ENCODE results near the gene ME3. TPM values are rescaled to one million over a fixed set of nuclear protein-coding genes. Genes with fewer than 3 reads are reported as not detected.
"Not testable (repeated sequence)": the region's sequence is repeated elsewhere in the genome, so short reads cannot be mapped to it uniquely, and the experiment has no call there.

ME3 gene
- total RNA-seq, 1 donor from 2014 or later: 0.92 TPM

DNA sequence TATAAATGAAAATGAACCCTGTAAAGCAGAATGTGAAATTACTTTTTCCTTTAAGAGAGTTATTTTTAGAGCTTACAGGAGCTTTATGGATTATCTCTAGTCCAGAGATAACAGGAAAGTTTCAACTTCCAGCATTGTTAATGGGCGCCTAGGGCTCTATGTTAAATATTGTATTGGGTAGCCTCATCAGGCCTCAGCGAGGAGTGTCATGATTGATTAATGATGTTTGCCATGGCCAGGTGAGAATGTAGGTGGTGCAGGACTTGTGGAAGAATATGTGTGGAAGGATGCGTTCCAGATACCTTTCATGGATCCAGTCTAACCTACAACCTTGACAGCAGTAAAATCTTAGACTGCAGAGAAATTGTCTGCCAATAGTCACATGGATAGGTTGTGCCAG lies 50.6 kb downstream of the ME3 start:
- no peak for DNase-seq (ENCODE audit: low spot score)
- no peaks in the 10 kb centered on the region for H3K27me3 Mint-ChIP-seq (ENCODE audit: unreplicated experiment)
- no peaks in the 10 kb centered on the region for H3K36me3 Mint-ChIP-seq (ENCODE audit: low read depth, unreplicated experiment)
- TF ChIP-seq, protein P1, sequence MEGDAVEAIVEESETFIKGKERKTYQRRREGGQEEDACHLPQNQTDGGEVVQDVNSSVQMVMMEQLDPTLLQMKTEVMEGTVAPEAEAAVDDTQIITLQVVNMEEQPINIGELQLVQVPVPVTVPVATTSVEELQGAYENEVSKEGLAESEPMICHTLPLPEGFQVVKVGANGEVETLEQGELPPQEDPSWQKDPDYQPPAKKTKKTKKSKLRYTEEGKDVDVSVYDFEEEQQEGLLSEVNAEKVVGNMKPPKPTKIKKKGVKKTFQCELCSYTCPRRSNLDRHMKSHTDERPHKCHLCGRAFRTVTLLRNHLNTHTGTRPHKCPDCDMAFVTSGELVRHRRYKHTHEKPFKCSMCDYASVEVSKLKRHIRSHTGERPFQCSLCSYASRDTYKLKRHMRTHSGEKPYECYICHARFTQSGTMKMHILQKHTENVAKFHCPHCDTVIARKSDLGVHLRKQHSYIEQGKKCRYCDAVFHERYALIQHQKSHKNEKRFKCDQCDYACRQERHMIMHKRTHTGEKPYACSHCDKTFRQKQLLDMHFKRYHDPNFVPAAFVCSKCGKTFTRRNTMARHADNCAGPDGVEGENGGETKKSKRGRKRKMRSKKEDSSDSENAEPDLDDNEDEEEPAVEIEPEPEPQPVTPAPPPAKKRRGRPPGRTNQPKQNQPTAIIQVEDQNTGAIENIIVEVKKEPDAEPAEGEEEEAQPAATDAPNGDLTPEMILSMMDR (IDR thresholded peaks at IDR 0.05; ENCODE audit: unreplicated experiment): no peak
- H3K9me3 Mint-ChIP-seq (ENCODE audit: unreplicated experiment): no peaks in the 10 kb centered on the region
- no peak overlapping the region for H3K27ac Mint-ChIP-seq (ENCODE audit: unreplicated experiment)
- H3K4me1 Mint-ChIP-seq (ENCODE audit: unreplicated experiment): no peaks in the 10 kb centered on the region
- H3K4me3 Mint-ChIP-seq (ENCODE audit: unreplicated experiment): no peak overlapping the region

DNA sequence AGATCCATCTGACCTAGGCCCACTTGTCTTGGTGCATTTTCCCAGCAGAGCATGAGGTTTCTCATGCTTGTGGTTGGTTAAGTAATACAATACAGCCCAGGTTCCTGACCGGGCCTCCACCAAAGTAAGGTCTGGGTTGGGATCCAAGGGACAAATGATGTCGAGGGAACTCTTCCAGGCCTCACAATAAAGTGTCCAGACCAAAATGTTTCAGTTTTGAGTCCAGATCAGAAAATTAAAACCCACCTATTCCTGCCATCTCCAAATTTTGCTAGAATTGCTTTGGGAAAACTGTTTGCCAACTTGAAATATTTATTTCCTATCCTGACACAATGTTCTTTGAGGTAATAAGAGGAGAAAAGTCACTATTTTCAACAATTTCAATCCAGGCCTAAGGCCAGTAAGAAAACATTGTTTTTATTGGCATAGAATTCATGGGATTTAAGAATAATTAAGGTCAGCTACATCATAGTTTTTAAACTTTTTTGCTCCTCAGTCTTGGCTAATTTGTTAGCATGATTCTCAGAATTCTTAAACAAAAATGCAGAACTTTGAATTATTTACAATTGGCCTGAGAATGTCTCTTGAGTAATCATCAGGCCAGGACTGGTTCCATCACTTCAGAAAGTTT lies 51.4 kb downstream of the ME3 start:
- Mint-ChIP-seq H3K27ac (ENCODE audit: unreplicated experiment) (no peak overlapping the region), H3K4me1 (ENCODE audit: unreplicated experiment) (no peaks in the 10 kb centered on the region)

DNA sequence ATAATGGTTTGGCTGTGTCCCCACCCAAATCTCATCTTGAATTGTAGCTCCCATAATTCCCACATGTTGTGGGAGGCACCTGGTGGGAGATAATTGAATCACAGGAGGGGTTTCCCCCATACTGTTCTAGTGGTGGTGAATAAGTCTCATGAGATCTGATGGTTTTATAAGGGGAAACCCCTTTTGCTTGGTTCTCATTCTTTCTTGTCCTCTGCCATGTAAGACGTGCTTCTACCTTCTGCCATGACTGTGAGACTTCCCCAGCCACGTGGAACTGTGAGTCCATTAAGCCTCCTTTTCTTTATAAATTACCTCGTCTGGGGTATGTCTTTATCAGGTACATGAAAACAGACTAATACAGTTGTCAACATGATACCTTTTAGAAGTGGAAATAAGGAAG lies 53.0 kb downstream of the ME3 start:
- H3K27ac Mint-ChIP-seq (ENCODE audit: unreplicated experiment); DNase-seq (ENCODE audit: low spot score); H3K4me1 Mint-ChIP-seq (ENCODE audit: unreplicated experiment); H3K36me3 Mint-ChIP-seq (ENCODE audit: low read depth, unreplicated experiment); H3K9me3 Mint-ChIP-seq (ENCODE audit: unreplicated experiment); H3K27me3 Mint-ChIP-seq (ENCODE audit: unreplicated experiment); H3K4me3 Mint-ChIP-seq (ENCODE audit: unreplicated experiment): not testable (repeated sequence)

More for the DNA sequence above, 51.4 kb downstream of the ME3 start:
- Mint-ChIP-seq H3K4me3 (ENCODE audit: unreplicated experiment) (no peak overlapping the region), H3K27me3 (ENCODE audit: unreplicated experiment) (no peaks in the 10 kb centered on the region), H3K36me3 (ENCODE audit: low read depth, unreplicated experiment) (no peaks in the 10 kb centered on the region), H3K9me3 (ENCODE audit: unreplicated experiment) (no peaks in the 10 kb centered on the region)
- TF ChIP-seq, protein P1 (IDR thresholded peaks at IDR 0.05; ENCODE audit: unreplicated experiment): no peak
- DNase-seq (ENCODE audit: low spot score): no peak

DNA sequence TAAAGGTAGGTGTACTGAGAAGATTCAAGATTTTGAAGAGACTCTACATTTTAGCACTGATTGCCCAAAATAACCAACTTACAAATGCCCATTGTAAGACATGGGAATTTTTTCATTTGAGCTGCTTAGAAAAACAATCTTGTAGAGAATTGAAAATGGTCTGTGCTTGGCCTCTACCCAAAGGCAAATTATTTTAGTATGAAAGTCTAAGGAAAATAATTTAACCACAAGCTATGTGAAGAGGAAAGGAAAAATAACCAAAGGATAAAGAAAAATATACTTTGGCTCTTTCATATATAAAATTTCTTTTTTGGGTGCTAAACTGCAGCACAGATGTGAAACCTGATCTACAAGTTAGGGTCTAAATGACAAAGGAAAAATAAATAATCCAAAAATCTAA lies 54.9 kb downstream of the ME3 start:
- Mint-ChIP-seq H3K4me3 (ENCODE audit: unreplicated experiment) (no peak overlapping the region), H3K9me3 (ENCODE audit: unreplicated experiment) (no peaks in the 10 kb centered on the region), H3K4me1 (ENCODE audit: unreplicated experiment) (no peaks in the 10 kb centered on the region), H3K27me3 (ENCODE audit: unreplicated experiment) (peaks cover 2% of the 10 kb centered on the region), H3K36me3 (ENCODE audit: low read depth, unreplicated experiment) (no peaks in the 10 kb centered on the region), H3K27ac (ENCODE audit: unreplicated experiment) (no peak overlapping the region)
- TF ChIP-seq, protein P1 (IDR thresholded peaks at IDR 0.05; ENCODE audit: unreplicated experiment): no peak
- DNase-seq (ENCODE audit: low spot score): no peak

DNA sequence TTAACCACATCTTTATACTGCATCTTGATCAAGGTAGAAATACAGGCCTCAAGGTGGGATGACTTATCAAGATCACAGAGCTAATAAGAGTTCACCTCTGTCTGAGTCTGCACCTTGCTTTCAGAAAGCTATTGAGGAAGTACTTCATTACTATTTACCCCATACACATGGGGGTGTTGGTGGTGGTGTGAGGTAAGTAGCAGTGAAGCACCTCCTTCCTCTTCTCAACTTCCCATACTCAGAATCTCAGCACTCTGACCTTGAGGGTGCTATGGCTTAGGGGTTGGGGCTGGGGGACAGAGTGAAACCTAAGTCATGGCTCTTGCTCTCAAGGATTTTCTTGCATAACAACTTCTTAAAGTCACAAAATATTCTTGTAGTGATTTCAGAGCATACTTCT lies 56.9 kb downstream of the ME3 start:
- H3K4me3 Mint-ChIP-seq (ENCODE audit: unreplicated experiment): no peak overlapping the region
- no peak for DNase-seq (ENCODE audit: low spot score)
- peaks cover 4% of the 10 kb centered on the region for H3K27me3 Mint-ChIP-seq (ENCODE audit: unreplicated experiment)
- H3K27ac Mint-ChIP-seq (ENCODE audit: unreplicated experiment): no peak overlapping the region
- no peaks in the 10 kb centered on the region for H3K4me1 Mint-ChIP-seq (ENCODE audit: unreplicated experiment)
- TF ChIP-seq, protein P1 (IDR thresholded peaks at IDR 0.05; ENCODE audit: unreplicated experiment): no peak
- H3K36me3 Mint-ChIP-seq (ENCODE audit: low read depth, unreplicated experiment): no peaks in the 10 kb centered on the region
- H3K9me3 Mint-ChIP-seq (ENCODE audit: unreplicated experiment): no peaks in the 10 kb centered on the region

All from endothelial cell (in vitro differentiated cells).